Left lung (tissue), 10 donors: ENCODE data around the gene MTMR2. TPM values are rescaled to one million over a fixed set of nuclear protein-coding genes. Genes with fewer than 3 reads are reported as not detected.
A peak's percentile ranks its signal among the peaks of the same experiment; 100 is the strongest.

Experiments
- ATAC-seq: fragments of 200-7000 bp; cut with Tn5 transposase; one replicate; pipeline ENCODE4 v1.9.1; 2020; ENCODE audit warnings: moderate library complexity
- DNase-seq, 4 donors: peaks; one replicate each; pipeline ENCODE4 v3.0.0-alpha.2; 2013 to 2020
- H3K27ac ChIP-seq, 2 donors: fragments of 200-600 bp; sonication (generic) in 1 of 2; one replicate each; pipeline versions ENCODE4 v1.5.0 to v1.8.0; 2020 to 2021
- H3K27me3 ChIP-seq, 2 donors: fragments of 200-600 bp; sonication (generic) in 1 of 2; one replicate each; pipeline versions ENCODE4 v1.5.0 to v1.8.0; 2020 to 2021
- H3K36me3 ChIP-seq, 2 donors: fragments of 200-600 bp; sonication (generic) in 1 of 2; one replicate each; pipeline versions ENCODE4 v1.5.0 to v1.8.0; 2020 to 2021
- H3K4me1 ChIP-seq, 2 donors: fragments of 200-600 bp; one replicate each; pipeline ENCODE4 v1.8.0; 2021
- H3K4me3 ChIP-seq, 2 donors: fragments of 200-600 bp; sonication (generic) in 1 of 2; one replicate each; pipeline versions ENCODE4 v1.5.0 to v1.8.0; 2020 to 2021; ENCODE audit warnings: mild to moderate bottlenecking in 1 of 2
- H3K9me3 ChIP-seq, 2 donors: fragments of 200-600 bp; sonication (generic) in 1 of 2; one replicate each; pipeline versions ENCODE4 v1.5.0 to v1.8.0; 2020 to 2021
- CTCF ChIP-seq, 2 donors: fragments of 200-600 bp; sonication (generic) in 1 of 2; IDR thresholded peaks; one replicate each; pipeline versions ENCODE4 v1.5.0 to v1.8.0; 2021; ENCODE audit warnings: antibody characterized with exemption in 2 of 2
- intact Hi-C, 2 donors: fragments of 100-400 bp; cut with DNase I; formaldehyde crosslinking; loops; one replicate each; pipeline versions ENCODE4 v1.11.2 to v1.14.2; 2022
- polyA plus RNA-seq, 6 donors: library from polyadenylated mRNA; unstranded; fragments of 120-200 nt; gene quantifications; one replicate each; pipeline ENCODE4 v1.2.1, GENCODE V29; 2013; ENCODE audit not compliant: insufficient read length in 6 of 6
- total RNA-seq, 2 donors: library from RNA; stranded (reverse); fragmentation: NEBNext Ultra II Directional; extraction: Animal tissue kit (Norgen Biotek cat#: 25700); gene quantifications; one replicate each; pipeline ENCODE4 v1.2.1, GENCODE V29; 2021
- donor health status: DM: no; HTN: yes; CAD: no.
- donor health status: DM: no; HTN: no; CAD: no.

Gene MTMR2
- total and polyA plus RNA-seq, 8 donors = 33.3 to 73.5 (median 56.0) TPM

- ATAC-seq (no peak), DNase-seq (no peak)
- H3K9me3 ChIP-seq = no peaks in the 10 kb centered on the region
- intact Hi-C loops = no loop called here
- no peak overlapping the region for H3K27ac ChIP-seq
- peaks cover 5% of the 10 kb centered on the region in 2 donors for H3K4me1 ChIP-seq
- H3K27me3 ChIP-seq = no peaks in the 10 kb centered on the region
- no peak overlapping the region for H3K4me3 ChIP-seq
- no peak for TF ChIP-seq CTCF (IDR thresholded peaks at IDR 0.05)
- peaks cover 0 to 11% of the 10 kb centered on the region in 2 donors for H3K36me3 ChIP-seq
Observed at GRCh38 chr11:95850137-95850536, 73.8 kb downstream of the MTMR2 start.

- TF ChIP-seq CTCF (IDR thresholded peaks at IDR 0.05) = peak; percentile 15 to 25
- peaks cover 0 to 18% of the 10 kb centered on the region in 2 donors for H3K36me3 ChIP-seq
- no peaks in the 10 kb centered on the region for H3K27me3 ChIP-seq
- intact Hi-C loops = no loop called here
- ATAC-seq (peak; percentile 97), DNase-seq (peak in 2 of 4 donors; percentile 34 to 66)
- peak overlapping the region in 1 of 2 donors; percentile 40 for H3K27ac ChIP-seq
- no peak overlapping the region for H3K4me3 ChIP-seq
- H3K9me3 ChIP-seq = no peaks in the 10 kb centered on the region
- H3K4me1 ChIP-seq = peaks cover 5% of the 10 kb centered on the region in 2 donors
Observed at GRCh38 chr11:95849087-95849825, 74.7 kb downstream of the MTMR2 start.

DNA sequence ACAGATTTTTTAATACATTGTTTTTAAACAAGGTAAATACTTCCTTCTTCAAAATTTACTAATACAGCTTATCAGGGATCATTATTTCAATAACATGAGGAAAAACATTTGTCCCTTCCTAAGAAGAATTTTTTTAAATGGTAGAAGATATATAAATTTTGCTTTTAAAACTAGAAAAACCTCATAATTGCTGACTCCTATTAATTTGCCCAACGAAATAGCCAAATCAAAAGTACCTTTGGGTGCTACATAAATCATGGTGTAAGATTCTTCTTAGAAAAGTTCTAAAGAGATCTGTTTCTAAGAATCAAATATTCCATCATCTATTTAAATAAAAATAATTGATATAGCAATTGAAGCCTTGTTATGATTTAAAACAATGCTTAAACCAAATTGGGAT lies 78.7 kb downstream of the MTMR2 start:
- peaks cover 0 to 27% of the 10 kb centered on the region in 2 donors for H3K36me3 ChIP-seq
- H3K9me3 ChIP-seq = no peaks in the 10 kb centered on the region
- no peak overlapping the region for H3K4me3 ChIP-seq
- no peak overlapping the region for H3K27ac ChIP-seq
- DNase-seq (no peak), ATAC-seq (no peak)
- intact Hi-C loops = no loop called here
- TF ChIP-seq CTCF (IDR thresholded peaks at IDR 0.05) = no peak
- H3K27me3 ChIP-seq = no peaks in the 10 kb centered on the region
- peaks cover 0 to 5% of the 10 kb centered on the region in 2 donors for H3K4me1 ChIP-seq

DNA sequence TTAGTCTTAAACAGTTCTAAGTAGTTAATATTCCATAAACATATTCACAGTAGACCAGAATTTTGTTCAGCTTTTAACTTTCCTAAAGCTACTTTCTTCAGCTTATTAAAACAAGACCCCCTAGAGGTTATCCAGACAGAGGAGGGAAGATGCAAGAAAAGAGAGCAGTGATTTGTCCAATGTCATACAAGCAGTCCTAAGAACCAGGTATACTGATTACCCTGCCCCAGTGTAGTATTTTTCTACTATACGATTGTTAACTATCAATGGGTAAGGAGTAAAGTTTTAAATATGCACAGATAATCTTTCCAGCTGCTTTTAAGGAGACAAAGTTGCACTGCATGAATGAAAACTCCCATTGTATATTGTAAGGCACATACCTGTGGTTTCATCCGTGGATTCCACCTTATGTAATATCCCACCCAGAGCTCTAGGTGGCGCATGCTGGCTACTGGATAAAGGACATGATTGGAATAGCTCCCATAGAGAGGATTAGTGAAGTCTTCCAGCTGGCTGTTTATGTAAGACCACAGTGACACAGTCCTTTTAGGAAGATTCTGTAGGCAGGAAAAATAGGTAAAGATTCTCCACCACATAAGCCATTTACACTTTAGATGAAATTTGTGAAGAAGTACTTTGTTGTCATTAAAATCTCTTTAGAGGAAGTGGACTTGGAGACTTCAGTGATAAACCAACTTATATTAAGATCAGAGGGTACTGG lies 88.0 kb downstream of the MTMR2 start:
- peak; percentile 96 for ATAC-seq
- Histone ChIP-seq H3K36me3 (peaks cover 0 to 54% of the 10 kb centered on the region in 2 donors), H3K4me3 (no peak overlapping the region), H3K27me3 (no peaks in the 10 kb centered on the region), H3K9me3 (no peaks in the 10 kb centered on the region), H3K27ac (no peak overlapping the region), H3K4me1 (no peaks in the 10 kb centered on the region)
- DNase-seq = peak in 3 of 4 donors; percentile 53 to 83 (median 53)
- intact Hi-C loops = loop anchor here in 1 of 2 donors (10.0 kb wide), 1 partner anchor 559 kb away; the partner anchor contains the start of gene JRKL
- TF ChIP-seq CTCF (IDR thresholded peaks at IDR 0.05) = peak; percentile 79 to 89

- TF ChIP-seq CTCF (IDR thresholded peaks at IDR 0.05) = no peak
- intact Hi-C loops = loop anchor here in 1 of 2 donors (10.0 kb wide), 1 partner anchor 559 kb away; the partner anchor contains the start of gene JRKL
- DNase-seq (no peak), ATAC-seq (no peak)
- Histone ChIP-seq H3K4me1 (no peaks in the 10 kb centered on the region), H3K36me3 (peaks cover 0 to 57% of the 10 kb centered on the region in 2 donors), H3K9me3 (no peaks in the 10 kb centered on the region), H3K27ac (no peak overlapping the region), H3K4me3 (no peak overlapping the region), H3K27me3 (no peaks in the 10 kb centered on the region)
Observed at GRCh38 chr11:95835351-95835750, 88.6 kb downstream of the MTMR2 start.
